Endothelial cell of umbilical vein (primary cell): ENCODE measurements around the gene HOMER1. TPM values are rescaled to one million over a fixed set of nuclear protein-coding genes. Genes with fewer than 3 reads are reported as not detected.

Experiments used
- BruUV-seq: library from RNA; stranded (reverse); fragments of 400-500 nt; replicated peaks from 2 replicates; lab custom pipeline; 2021; lab: Mats Ljungman, UMichigan
- CTCF ChIA-PET: fragments of 300-600, 350-600 bp; sonication (Branson Sonifier 250); formaldehyde crosslinking; loops from one replicate; lab custom pipeline; 2021; ENCODE audit warnings: antibody characterized with exemption, inconsistent platforms; lab: Charles Lee
- POLR2A ChIA-PET: fragments of 300-600, 350-600 bp; sonication (Branson Sonifier 250); formaldehyde crosslinking; loops from one replicate; lab custom pipeline; 2021; ENCODE audit warnings: antibody characterized with exemption, inconsistent platforms; lab: Charles Lee
- DNase-seq: peaks from one replicate; pipeline ENCODE4 v3.0.0-alpha.2; 2011; ENCODE audit warnings: low read depth, low spot score
- FAIRE-seq: peaks from 2 replicates; lab custom pipeline; 2011; peaks lifted over from hg19 to GRCh38; lab: Jason Lieb, UNC
- H2AFZ ChIP-seq: 2 replicates; pipeline ENCODE4 v1.6.0; 2012; ENCODE audit warnings: low read depth, low read length, control low read depth, inconsistent platforms
- H3K27ac ChIP-seq: 2 replicates; pipeline ENCODE4 v1.5.1; 2011; ENCODE audit warnings: low read depth, mild to moderate bottlenecking, control low read depth, low read length, moderate library complexity; ENCODE audit not compliant: insufficient read depth
- H3K27me3 ChIP-seq, 2 experiments: 2 replicates each; pipeline versions ENCODE4 v1.6.0 to v1.6.1; 2011; ENCODE audit warnings: low read length in 2 of 2, mixed read lengths in 1 of 2; ENCODE audit not compliant: control insufficient read depth in 2 of 2, insufficient read depth in 2 of 2
- H3K36me3 ChIP-seq, 2 experiments: 2 replicates in 1 of 2; 3 replicates in 1 of 2; pipeline ENCODE4 v1.5.1; 2011; ENCODE audit warnings: low read length in 2 of 2, mild to moderate bottlenecking in 1 of 2, moderate library complexity in 1 of 2; ENCODE audit not compliant: control insufficient read depth in 2 of 2, insufficient read depth in 2 of 2; ENCODE audit errors: extremely low read depth in 1 of 2
- H3K4me1 ChIP-seq: 3 replicates; pipeline ENCODE4 v1.5.1; 2011; ENCODE audit warnings: mild to moderate bottlenecking, low read length; ENCODE audit not compliant: control insufficient read depth, insufficient read depth; ENCODE audit errors: extremely low read depth
- H3K4me2 ChIP-seq: 2 replicates; pipeline ENCODE4 v1.6.1; 2011; ENCODE audit warnings: low read length, control low read depth, mixed read lengths; ENCODE audit not compliant: insufficient read depth
- H3K4me3 ChIP-seq, 3 experiments: fragments of 200-600 bp in 1 of 3; sonication (generic), shearing (Covaris generic) in 1 of 3; replicated peaks in 1 of 3; 2 replicates each; pipeline ENCODE4 v1.5.1; 2011 to 2016; ENCODE audit warnings: control low read depth in 3 of 3, low read length in 3 of 3, mild to moderate bottlenecking in 2 of 3, inconsistent platforms in 1 of 3, low read depth in 1 of 3, moderate library complexity in 1 of 3; ENCODE audit not compliant: insufficient read depth in 1 of 3
- H3K79me2 ChIP-seq: 2 replicates; pipeline ENCODE4 v1.6.0; 2012; ENCODE audit warnings: low read length, inconsistent platforms; ENCODE audit not compliant: control insufficient read depth, insufficient read depth
- H3K9ac ChIP-seq: replicated peaks from 2 replicates; pipeline ENCODE3; 2011; ENCODE audit warnings: low read length, control low read depth; ENCODE audit not compliant: insufficient read depth; ENCODE audit errors: extremely low read depth
- H3K9me1 ChIP-seq: replicated peaks from 3 replicates; pipeline ENCODE4 v1.6.0; 2011; ENCODE audit warnings: mild to moderate bottlenecking, low read length; ENCODE audit not compliant: control insufficient read depth, insufficient read depth; ENCODE audit errors: extremely low read depth
- H3K9me3 ChIP-seq: replicated peaks from 2 replicates; pipeline ENCODE4 v1.5.1; 2012; ENCODE audit warnings: low read length, inconsistent platforms; ENCODE audit not compliant: control insufficient read depth, insufficient read depth
- H4K20me1 ChIP-seq: replicated peaks from 2 replicates; pipeline ENCODE3; 2011; ENCODE audit warnings: mild to moderate bottlenecking, low read length; ENCODE audit not compliant: control insufficient read depth, insufficient read depth; ENCODE audit errors: extremely low read depth
- CTCF ChIP-seq, 2 donors: IDR thresholded peaks; 1 replicate in 1 of 2; 2 replicates in 1 of 2; pipeline ENCODE4 v1.5.1; 2011; ENCODE audit warnings: low read length in 2 of 2, mild to moderate bottlenecking in 2 of 2, moderate library complexity in 2 of 2, control low read depth in 1 of 2, inconsistent platforms in 1 of 2, low read depth in 1 of 2; ENCODE audit not compliant: insufficient read depth in 1 of 2; ENCODE audit errors: extremely low read depth in 1 of 2
- EZH2 ChIP-seq: IDR thresholded peaks from 2 replicates; pipeline ENCODE4 v1.6.1; 2012; ENCODE audit warnings: borderline replicate concordance, low read depth, mild to moderate bottlenecking, moderate library complexity, low read length, inconsistent platforms; ENCODE audit not compliant: severe bottlenecking
- FOS ChIP-seq: IDR thresholded peaks from 2 replicates; pipeline ENCODE4 v1.6.1; 2011; ENCODE audit warnings: mild to moderate bottlenecking, low read length, moderate library complexity, borderline replicate concordance; ENCODE audit not compliant: insufficient read depth
- GATA2 ChIP-seq: IDR thresholded peaks from 2 replicates; pipeline ENCODE4 v1.7.0; 2011; ENCODE audit warnings: low read depth, mild to moderate bottlenecking, moderate library complexity, mixed read lengths, low read length; ENCODE audit not compliant: insufficient read length, insufficient read depth
- JUN ChIP-seq: IDR thresholded peaks from 2 replicates; pipeline ENCODE4 v1.6.1; 2011; ENCODE audit warnings: borderline replicate concordance, low read depth; ENCODE audit not compliant: insufficient read length, insufficient read depth
- MAX ChIP-seq: IDR thresholded peaks from 2 replicates; pipeline ENCODE4 v1.6.1; 2011; ENCODE audit not compliant: insufficient read depth, insufficient read length
- MYC ChIP-seq: IDR thresholded peaks from one replicate; pipeline ENCODE4 v1.6.1; 2011; ENCODE audit warnings: mild to moderate bottlenecking, low read depth, low read length
- POLR2A ChIP-seq: IDR thresholded peaks from 2 replicates; pipeline ENCODE4 v1.6.1; 2012; ENCODE audit warnings: low read depth, mild to moderate bottlenecking, control low read depth, low read length
- POLR2AphosphoS5 ChIP-seq: IDR thresholded peaks from 2 replicates; pipeline ENCODE4 v1.6.1; 2012; ENCODE audit warnings: low read depth, mild to moderate bottlenecking, control low read depth, low read length, moderate library complexity; ENCODE audit not compliant: insufficient read depth
- dilution Hi-C: fragments of 300-500 bp; cut with MboI; formaldehyde crosslinking; loops from one replicate; pipeline ENCODE4 v1.15.0; 2019; ENCODE audit warnings: low sequenced_read_pairs; ENCODE audit not compliant: extremely low pct_ligation_motif_present
- intact Hi-C: fragments of 100-400 bp; cut with micrococcal nuclease; formaldehyde crosslinking; loops from one replicate; pipeline ENCODE4 v1.10.0; 2022
- polyA plus RNA-seq, 4 experiments: library from polyadenylated mRNA; depleted of rRNA in 3 of 4; stranded (reverse) in 3 of 4; unstranded in 1 of 4; fragments of >200 nt; gene quantifications; 2 replicates each; pipeline versions ENCODE4 v1.2.1 to v1.2.3, GENCODE V29; 2011 to 2012; ENCODE audit warnings: missing spikeins in 1 of 4
- total RNA-seq: library from RNA; stranded (reverse); gene quantifications from 2 replicates; pipeline ENCODE4 v1.2.3, GENCODE V29; 2021

The HOMER1 gene
- total and polyA plus RNA-seq, 2 donors (not counting 3 experiments of a cell fraction or from before 2014, with no cell fraction given) = 0.57 to 3.9 TPM

DNA sequence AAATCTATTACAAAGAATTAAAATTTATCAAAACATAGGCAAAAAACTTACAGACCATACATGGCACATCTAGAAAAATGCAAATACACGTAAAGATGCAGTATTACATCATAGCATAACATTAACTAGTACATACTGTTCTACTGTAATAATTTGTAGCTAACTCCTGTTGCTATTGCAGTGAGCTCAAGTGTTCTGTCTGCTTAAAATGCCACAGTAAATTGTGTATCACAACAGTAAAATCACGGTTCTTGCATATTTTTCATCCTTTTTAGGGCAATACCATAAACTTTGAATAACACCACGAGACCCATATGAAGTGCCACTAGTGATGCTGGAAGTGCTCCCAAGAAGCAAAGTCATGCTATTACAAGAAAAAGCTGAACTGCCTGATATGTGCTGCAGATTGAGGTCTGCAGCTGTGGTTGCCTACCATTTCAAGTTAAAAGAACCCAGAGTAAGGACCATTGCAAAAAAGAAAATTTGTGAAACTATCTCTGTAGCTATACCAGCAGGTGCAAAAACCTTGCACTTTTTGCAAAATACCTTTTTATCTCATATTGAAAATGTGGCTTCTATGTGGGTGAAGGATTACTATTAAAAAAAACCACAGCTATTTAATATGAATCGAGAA lies 14.2 kb downstream of the HOMER1 start:
- Histone ChIP-seq H3K79me2 (no peaks in the 10 kb centered on the region), H3K4me2 (no peak overlapping the region), H3K36me3 (no peaks in the 10 kb centered on the region), H3K27ac (no peak overlapping the region), H3K9me1 (no peaks in the 10 kb centered on the region), H3K4me3 (no peak overlapping the region), H3K4me1 (no peaks in the 10 kb centered on the region), H4K20me1 (no peaks in the 10 kb centered on the region), H3K9me3 (no peaks in the 10 kb centered on the region), H2AFZ (no peak overlapping the region), H3K27me3 (no peaks in the 10 kb centered on the region), H3K9ac (no peak overlapping the region)
- no peak for TF ChIP-seq GATA2
- no peak for TF ChIP-seq EZH2
- TF ChIP-seq POLR2AphosphoS5 = no peak
- TF ChIP-seq CTCF (IDR thresholded peaks at IDR 0.05; ENCODE audit: extremely low read depth in 1 of 2, insufficient read depth in 1 of 2, low read depth in 1 of 2, low read length in 2 of 2) = no peak
- no peak for TF ChIP-seq FOS
- TF ChIP-seq MYC = no peak
- no peak for TF ChIP-seq MAX
- no peak for TF ChIP-seq POLR2A
- TF ChIP-seq JUN = no peak
- POLR2A ChIA-PET = no interaction called here
- intact Hi-C loops = no loop called here
- no TSS peak for BruUV-seq
- dilution Hi-C loops = no loop called here
- DNase-seq (no peak), FAIRE-seq (no peak)
- CTCF ChIA-PET = interaction anchor here (0.7 to 2.3 kb wide), 4 partner anchors 9 to 366 kb away, joined by 4 to 6 read pairs (median 6); no protein-coding TSS in a partner anchor
